Body of pancreas (tissue), 4 donors: ENCODE results near the gene AKAP8. TPM values are rescaled to one million over a fixed set of nuclear protein-coding genes. Genes with fewer than 3 reads are reported as not detected.
"Not testable (repeated sequence)": the region's sequence is repeated elsewhere in the genome, so short reads cannot be mapped to it uniquely, and the experiment has no call there.

Experiments
- ATAC-seq: fragments of 150-250 bp; one replicate; pipeline ENCODE4 v1.9.1; 2016
- DNase-seq, 4 donors: peaks; one replicate each; pipeline ENCODE4 v3.0.0-alpha.2; 2019
- H3K27ac ChIP-seq, 4 donors: fragments of 200-600 bp; sonication (generic); 1 replicate in 3 of 4; 2 replicates in 1 of 4; pipeline versions ENCODE4 v1.5.1 to v1.6.1; 2016 to 2019; ENCODE audit warnings: mild to moderate bottlenecking in 1 of 4, mixed read lengths in 1 of 4, moderate library complexity in 1 of 4
- H3K27me3 ChIP-seq, 2 donors: fragments of 200-600 bp; sonication (generic); one replicate each; pipeline ENCODE4 v1.6.0; 2016; ENCODE audit warnings: mild to moderate bottlenecking in 1 of 2
- H3K36me3 ChIP-seq, 2 donors: fragments of 200-600 bp; sonication (generic); replicated peaks in 1 of 2; 2 replicates each; pipeline ENCODE4 v1.5.1; 2016; ENCODE audit warnings: low read depth in 2 of 2; ENCODE audit not compliant: insufficient read depth in 1 of 2
- H3K4me1 ChIP-seq: fragments of 200-600 bp; sonication (generic); one replicate; pipeline ENCODE4 v1.6.0; 2016
- H3K4me3 ChIP-seq, 2 donors: fragments of 200-600 bp; sonication (generic); 1 replicate in 1 of 2; 2 replicates in 1 of 2; pipeline ENCODE4 v1.5.1; 2016 to 2019
- H3K9me3 ChIP-seq, 3 donors: fragments of 200-600 bp; sonication (generic); 1 replicate in 2 of 3; 2 replicates in 1 of 3; pipeline ENCODE4 v1.5.1; 2016
- POLR2A ChIP-seq, 3 donors: fragments of 450-650 bp; IDR thresholded peaks; one replicate each; pipeline ENCODE4 v1.6.1; 2016; ENCODE audit warnings: antibody characterized with exemption in 3 of 3, mild to moderate bottlenecking in 2 of 3
- WGBS, 2 donors: methylation state at CpG; one replicate each; pipeline ENCODE4 v1.1.5; 2017; 5-methylcytosine and 5-hydroxymethylcytosine counted together
- intact Hi-C: fragments of 100-400 bp; cut with DNase I; formaldehyde crosslinking; loops from one replicate; pipeline ENCODE4 v1.15.1; 2023
- total RNA-seq, 2 donors: library from RNA; depleted of rRNA; stranded (reverse); fragments of >200 nt; gene quantifications; one replicate each; pipeline ENCODE4 v1.1.0, GENCODE V29; 2016
- TF ChIP-seq, protein P1 (sequence below), 7 experiments: fragments of 450-650 bp in 4 of 7; fragments of 200-600 bp in 3 of 7; sonication (generic) in 3 of 7; IDR thresholded peaks; one replicate each; pipeline ENCODE4 v1.5.1; 2016 to 2019; ENCODE audit warnings: antibody characterized with exemption in 7 of 7

AKAP8 gene
- total RNA-seq, 2 donors from 2014 or later: 11.2 to 19.4 TPM

DNA sequence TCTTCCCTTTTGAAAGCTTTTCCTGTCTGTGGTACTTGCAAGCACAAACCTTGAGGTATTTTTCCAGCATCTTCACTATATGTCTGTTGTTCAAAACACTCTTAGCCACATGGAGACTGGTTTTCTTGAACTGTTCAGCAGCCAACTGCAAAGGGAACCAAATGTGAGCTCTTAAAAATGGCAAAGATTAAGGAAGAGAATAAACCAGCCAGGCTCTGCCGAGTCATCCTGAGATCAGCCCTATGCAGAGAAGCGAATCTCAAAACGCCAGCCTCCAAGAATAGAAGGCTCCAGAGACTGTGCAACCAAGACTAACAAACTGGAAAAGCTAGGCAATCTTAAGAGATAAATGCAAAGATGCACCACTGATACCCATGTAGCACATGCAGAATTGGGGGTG, 20.7 kb downstream of the AKAP8 start:
- DNase-seq: no peak
- intact Hi-C loops: no loop called here
- no peak overlapping the region for H3K4me3 ChIP-seq
- H3K27me3 ChIP-seq: no peaks in the 10 kb centered on the region
- peaks cover 30 to 34% of the 10 kb centered on the region in 2 donors for H3K36me3 ChIP-seq
- no peak overlapping the region for H3K27ac ChIP-seq
- no peaks in the 10 kb centered on the region for H3K9me3 ChIP-seq
- WGBS, 2 donors: 88% methylated on average over 3 of the region's 3 CpGs
- H3K4me1 ChIP-seq: no peaks in the 10 kb centered on the region
- TF ChIP-seq POLR2A (IDR thresholded peaks at IDR 0.05): no peak
- TF ChIP-seq, protein P1, sequence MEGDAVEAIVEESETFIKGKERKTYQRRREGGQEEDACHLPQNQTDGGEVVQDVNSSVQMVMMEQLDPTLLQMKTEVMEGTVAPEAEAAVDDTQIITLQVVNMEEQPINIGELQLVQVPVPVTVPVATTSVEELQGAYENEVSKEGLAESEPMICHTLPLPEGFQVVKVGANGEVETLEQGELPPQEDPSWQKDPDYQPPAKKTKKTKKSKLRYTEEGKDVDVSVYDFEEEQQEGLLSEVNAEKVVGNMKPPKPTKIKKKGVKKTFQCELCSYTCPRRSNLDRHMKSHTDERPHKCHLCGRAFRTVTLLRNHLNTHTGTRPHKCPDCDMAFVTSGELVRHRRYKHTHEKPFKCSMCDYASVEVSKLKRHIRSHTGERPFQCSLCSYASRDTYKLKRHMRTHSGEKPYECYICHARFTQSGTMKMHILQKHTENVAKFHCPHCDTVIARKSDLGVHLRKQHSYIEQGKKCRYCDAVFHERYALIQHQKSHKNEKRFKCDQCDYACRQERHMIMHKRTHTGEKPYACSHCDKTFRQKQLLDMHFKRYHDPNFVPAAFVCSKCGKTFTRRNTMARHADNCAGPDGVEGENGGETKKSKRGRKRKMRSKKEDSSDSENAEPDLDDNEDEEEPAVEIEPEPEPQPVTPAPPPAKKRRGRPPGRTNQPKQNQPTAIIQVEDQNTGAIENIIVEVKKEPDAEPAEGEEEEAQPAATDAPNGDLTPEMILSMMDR (IDR thresholded peaks at IDR 0.05): no peak
- ATAC-seq: no peak

DNA sequence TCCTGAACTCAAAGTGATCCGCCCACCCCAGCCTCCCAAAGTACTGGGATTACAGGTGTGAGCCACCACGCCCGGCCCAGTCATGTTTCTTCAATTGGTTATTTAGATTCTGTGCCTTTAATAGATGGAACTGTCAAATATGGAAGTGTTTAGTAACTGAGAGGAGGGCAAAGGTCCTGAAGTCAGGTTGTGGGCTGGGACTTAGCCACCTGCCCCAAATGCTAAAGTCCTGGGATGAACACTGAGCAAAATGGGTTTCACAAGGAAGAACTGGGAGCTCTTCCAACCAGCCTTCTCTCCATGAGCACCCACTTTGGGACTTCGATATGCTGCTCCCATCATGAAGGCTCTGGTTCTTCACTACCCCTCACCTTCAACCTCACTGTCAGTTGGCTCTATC, 21.7 kb downstream of the AKAP8 start:
- Histone ChIP-seq H3K27me3 (no peaks in the 10 kb centered on the region), H3K9me3 (no peaks in the 10 kb centered on the region), H3K4me1 (no peaks in the 10 kb centered on the region), H3K27ac (no peak overlapping the region), H3K36me3 (peaks cover 30 to 34% of the 10 kb centered on the region in 2 donors), H3K4me3 (no peak overlapping the region)
- no peak for ATAC-seq
- DNase-seq: no peak
- TF ChIP-seq, protein P1 (IDR thresholded peaks at IDR 0.05): no peak
- TF ChIP-seq POLR2A (IDR thresholded peaks at IDR 0.05): no peak
- intact Hi-C loops: no loop called here
- WGBS, 2 donors: 92 to 94% methylated on average over 4 of the region's 4 CpGs

DNA sequence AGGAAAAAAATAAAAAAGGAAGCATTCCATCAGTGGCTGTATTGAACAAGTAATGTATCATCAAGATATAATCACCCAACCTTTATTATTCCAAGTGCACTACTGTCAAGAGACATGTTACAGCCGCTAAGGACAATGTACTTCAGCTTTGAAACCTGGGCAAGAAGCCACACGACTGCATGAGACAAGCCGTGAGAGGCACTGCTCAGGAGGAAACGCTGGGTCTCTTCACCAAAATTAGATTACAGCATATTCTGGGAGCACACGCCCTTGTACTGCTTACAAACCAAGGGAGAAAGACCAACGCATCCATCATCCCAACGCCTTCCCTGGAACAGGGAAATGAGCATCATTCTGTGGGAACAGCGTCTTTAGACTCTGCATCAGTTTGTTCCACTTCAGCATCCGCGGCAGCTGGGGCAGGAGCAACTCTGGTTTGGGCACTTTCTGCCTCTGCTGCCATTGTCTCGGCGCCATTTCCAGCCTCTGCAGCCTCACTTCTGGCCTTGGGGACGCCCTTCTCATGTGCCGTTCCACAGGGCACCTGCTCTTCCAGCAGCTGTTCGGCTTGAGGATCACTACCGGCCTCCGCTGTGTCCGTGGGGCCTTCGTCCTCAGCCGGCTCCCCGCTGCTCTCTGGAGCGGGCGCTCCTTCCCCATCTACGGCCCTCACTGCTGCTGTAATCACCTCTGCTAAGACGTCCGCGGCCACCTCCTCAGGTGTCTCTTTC, 24.9 kb downstream of the AKAP8 start:
- intact Hi-C loops: no loop called here
- DNase-seq: no peak
- H3K27me3 ChIP-seq: no peaks in the 10 kb centered on the region
- no peak overlapping the region for H3K27ac ChIP-seq
- no peak for TF ChIP-seq POLR2A (IDR thresholded peaks at IDR 0.05)
- TF ChIP-seq, protein P1 (IDR thresholded peaks at IDR 0.05): no peak
- no peak for ATAC-seq
- no peaks in the 10 kb centered on the region for H3K4me1 ChIP-seq
- WGBS, 2 donors: 85 to 88% methylated on average over 25 to 27 of the region's 27 CpGs
- H3K9me3 ChIP-seq: no peaks in the 10 kb centered on the region
- H3K36me3 ChIP-seq: peaks cover 22 to 27% of the 10 kb centered on the region in 2 donors
- H3K4me3 ChIP-seq: no peak overlapping the region

DNA sequence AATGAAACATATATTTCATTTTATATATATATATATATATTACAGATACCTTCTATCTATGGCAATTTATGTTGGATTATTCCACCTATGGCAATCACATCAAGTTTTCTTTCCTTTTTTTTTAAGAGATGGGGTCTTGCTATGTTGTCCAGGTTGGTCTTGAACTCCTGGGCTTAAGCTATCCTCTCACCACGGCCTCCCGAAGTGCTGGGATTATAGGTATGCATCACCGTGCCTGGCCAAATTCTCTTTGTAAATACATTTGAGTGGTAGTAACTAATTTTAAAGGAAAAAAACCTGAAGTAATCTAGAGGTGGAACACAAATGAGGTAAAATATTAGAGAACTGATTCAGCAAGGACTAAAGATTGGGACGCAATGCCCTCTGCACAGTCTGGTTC, 25.7 kb downstream of the AKAP8 start:
- TF ChIP-seq, protein P1 (IDR thresholded peaks at IDR 0.05): no peak
- no peak for TF ChIP-seq POLR2A (IDR thresholded peaks at IDR 0.05)
- H3K4me1 ChIP-seq: no peaks in the 10 kb centered on the region
- H3K4me3 ChIP-seq: no peak overlapping the region
- peaks cover 16 to 22% of the 10 kb centered on the region in 2 donors for H3K36me3 ChIP-seq
- 86 to 89% methylated on average over 4 of the region's 4 CpGs for WGBS, 2 donors
- intact Hi-C loops: no loop called here
- H3K9me3 ChIP-seq: no peaks in the 10 kb centered on the region
- no peak for ATAC-seq
- no peak overlapping the region for H3K27ac ChIP-seq
- no peaks in the 10 kb centered on the region for H3K27me3 ChIP-seq
- no peak for DNase-seq

- H3K4me3 ChIP-seq, intact Hi-C loops, H3K9me3 ChIP-seq, H3K4me1 ChIP-seq, DNase-seq, H3K27ac ChIP-seq, ATAC-seq, H3K27me3 ChIP-seq: not testable (repeated sequence)
- H3K36me3 ChIP-seq: peaks cover 7 to 13% of the 10 kb centered on the region in 2 donors
- 88 to 89% methylated on average over 8 of the region's 8 CpGs for WGBS, 2 donors
Measured at GRCh38 chr19:15352535-15352934, 27.1 kb downstream of the AKAP8 start.

DNA sequence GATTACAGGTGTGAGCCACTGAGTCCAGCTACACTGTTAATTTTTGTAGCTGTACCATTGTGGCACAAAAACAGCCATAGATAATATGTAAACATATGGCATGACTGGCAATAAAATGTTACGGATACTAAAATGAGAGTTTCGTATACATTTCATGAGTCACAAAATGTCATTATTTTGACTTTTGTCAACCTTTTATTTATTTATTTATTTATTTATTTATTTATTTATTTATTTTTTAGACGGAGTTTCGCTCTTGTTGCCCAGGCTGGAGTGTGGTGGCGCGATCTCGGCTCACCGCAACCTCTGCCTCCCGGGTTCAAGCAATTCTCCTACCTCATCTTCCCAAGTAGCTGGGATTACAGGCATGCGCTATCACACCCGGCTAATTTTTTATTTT, 38.3 kb downstream of the AKAP8 start:
- H3K9me3 ChIP-seq, H3K4me3 ChIP-seq, H3K36me3 ChIP-seq, H3K27me3 ChIP-seq, H3K27ac ChIP-seq, ATAC-seq, DNase-seq, intact Hi-C loops, H3K4me1 ChIP-seq: not testable (repeated sequence)
- 94 to 97% methylated on average over 11 of the region's 11 CpGs for WGBS, 2 donors
